ENCODE measurements around the gene MLLT3. TPM values are rescaled to one million over a fixed set of nuclear protein-coding genes. Genes with fewer than 3 reads are reported as not detected.

Gene MLLT3
- total RNA-seq, 3 donors from 2014 or later, result 8.8 to 30.3 (median 22.6) TPM

DNA sequence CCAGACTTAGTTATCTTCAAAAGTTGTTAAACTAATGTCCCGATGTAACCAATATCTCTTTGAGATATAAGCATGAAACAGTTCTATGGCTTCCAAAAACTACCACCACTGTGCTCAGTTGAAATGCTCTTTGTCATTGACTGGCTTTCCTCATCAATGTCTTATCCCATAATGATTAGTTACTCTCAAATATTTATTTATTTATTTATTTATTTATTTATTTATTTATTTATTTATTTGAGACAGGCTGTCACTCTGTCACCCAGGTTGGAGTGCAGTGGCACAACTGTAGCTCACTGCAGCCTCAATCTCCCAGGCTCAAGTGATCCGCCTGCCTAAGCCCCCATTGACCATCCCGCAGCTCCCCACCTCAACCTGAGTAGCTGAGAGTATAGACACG is 28.0 kb upstream of the MLLT3 start:
- no peak for DNase-seq (ENCODE audit: low spot score in 2 of 2)
- H3K27me3 ChIP-seq, result no peaks in the 10 kb centered on the region
- H3K27ac ChIP-seq, result no peak overlapping the region
- H3K9me3 ChIP-seq, result no peaks in the 10 kb centered on the region
- H3K36me3 ChIP-seq, result no peaks in the 10 kb centered on the region
- H3K4me3 ChIP-seq, result no peak overlapping the region
- intact Hi-C loops (cut with DNase I; ENCODE audit: low total_unique reads), result no loop called here
- TF ChIP-seq POLR2A (IDR thresholded peaks at IDR 0.05) (no peak), POLR2AphosphoS5 (IDR thresholded peaks at IDR 0.05) (no peak)
- TF ChIP-seq, protein P1, sequence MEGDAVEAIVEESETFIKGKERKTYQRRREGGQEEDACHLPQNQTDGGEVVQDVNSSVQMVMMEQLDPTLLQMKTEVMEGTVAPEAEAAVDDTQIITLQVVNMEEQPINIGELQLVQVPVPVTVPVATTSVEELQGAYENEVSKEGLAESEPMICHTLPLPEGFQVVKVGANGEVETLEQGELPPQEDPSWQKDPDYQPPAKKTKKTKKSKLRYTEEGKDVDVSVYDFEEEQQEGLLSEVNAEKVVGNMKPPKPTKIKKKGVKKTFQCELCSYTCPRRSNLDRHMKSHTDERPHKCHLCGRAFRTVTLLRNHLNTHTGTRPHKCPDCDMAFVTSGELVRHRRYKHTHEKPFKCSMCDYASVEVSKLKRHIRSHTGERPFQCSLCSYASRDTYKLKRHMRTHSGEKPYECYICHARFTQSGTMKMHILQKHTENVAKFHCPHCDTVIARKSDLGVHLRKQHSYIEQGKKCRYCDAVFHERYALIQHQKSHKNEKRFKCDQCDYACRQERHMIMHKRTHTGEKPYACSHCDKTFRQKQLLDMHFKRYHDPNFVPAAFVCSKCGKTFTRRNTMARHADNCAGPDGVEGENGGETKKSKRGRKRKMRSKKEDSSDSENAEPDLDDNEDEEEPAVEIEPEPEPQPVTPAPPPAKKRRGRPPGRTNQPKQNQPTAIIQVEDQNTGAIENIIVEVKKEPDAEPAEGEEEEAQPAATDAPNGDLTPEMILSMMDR (IDR thresholded peaks at IDR 0.05), result no peak
- no peaks in the 10 kb centered on the region for H3K4me1 ChIP-seq

DNA sequence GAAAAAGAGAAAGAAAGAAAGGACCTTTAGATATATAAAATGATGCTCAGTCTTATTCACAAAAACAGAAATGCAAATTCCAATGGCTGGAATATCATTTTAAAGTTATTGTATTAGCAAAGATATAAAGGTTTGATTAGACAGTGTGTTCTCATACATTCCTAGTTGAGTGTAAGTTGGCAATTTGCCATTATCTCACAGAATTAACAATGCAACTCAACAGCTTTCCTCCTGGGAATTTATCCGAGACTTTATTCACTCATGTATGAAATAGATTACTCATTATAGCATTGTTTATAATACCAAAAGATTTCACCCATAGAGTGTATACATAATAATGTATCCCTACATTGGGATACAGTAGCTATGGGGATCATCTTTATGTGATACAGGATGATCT is 27.1 kb upstream of the MLLT3 start:
- no peak overlapping the region for H3K4me3 ChIP-seq
- intact Hi-C loops (cut with DNase I; ENCODE audit: low total_unique reads), result no loop called here
- H3K9me3 ChIP-seq, result no peaks in the 10 kb centered on the region

DNA sequence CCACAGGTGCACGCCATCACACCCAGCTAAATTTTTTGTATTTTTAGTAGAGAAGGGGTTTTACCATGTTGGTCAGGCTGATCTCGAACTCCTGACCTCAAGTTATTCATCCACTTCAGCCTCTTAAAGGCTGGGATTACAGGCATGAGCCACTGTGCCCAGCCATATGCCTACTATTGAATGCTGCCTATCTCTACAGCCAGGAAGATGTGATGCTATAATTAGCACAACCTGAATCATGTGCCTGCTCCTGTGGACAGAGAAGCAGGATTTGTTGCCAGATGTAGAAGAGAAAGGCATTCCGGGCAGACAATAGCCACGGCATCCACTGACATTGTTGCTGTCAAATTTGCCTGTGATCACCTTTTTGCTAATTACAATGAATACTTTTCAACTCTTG is 24.4 kb upstream of the MLLT3 start:
- Histone ChIP-seq H3K9me3 (no peaks in the 10 kb centered on the region), H3K27me3 (no peaks in the 10 kb centered on the region), H3K4me3 (no peak overlapping the region), H3K36me3 (no peaks in the 10 kb centered on the region), H3K4me1 (no peaks in the 10 kb centered on the region), H3K27ac (no peak overlapping the region)
- DNase-seq (ENCODE audit: low spot score in 2 of 2), result no peak
- TF ChIP-seq POLR2AphosphoS5 (IDR thresholded peaks at IDR 0.05) (no peak), POLR2A (IDR thresholded peaks at IDR 0.05) (no peak)
- TF ChIP-seq, protein P1 (IDR thresholded peaks at IDR 0.05), result no peak
- intact Hi-C loops (cut with DNase I; ENCODE audit: low total_unique reads), result no loop called here

More for the DNA sequence above, 27.1 kb upstream of the MLLT3 start:
- no peak for TF ChIP-seq POLR2A (IDR thresholded peaks at IDR 0.05)
- TF ChIP-seq POLR2AphosphoS5 (IDR thresholded peaks at IDR 0.05), result no peak
- TF ChIP-seq, protein P1 (IDR thresholded peaks at IDR 0.05), result no peak
- Histone ChIP-seq H3K27ac (no peak overlapping the region), H3K36me3 (no peaks in the 10 kb centered on the region), H3K4me1 (no peaks in the 10 kb centered on the region), H3K27me3 (no peaks in the 10 kb centered on the region)
- no peak for DNase-seq (ENCODE audit: low spot score in 2 of 2)

DNA sequence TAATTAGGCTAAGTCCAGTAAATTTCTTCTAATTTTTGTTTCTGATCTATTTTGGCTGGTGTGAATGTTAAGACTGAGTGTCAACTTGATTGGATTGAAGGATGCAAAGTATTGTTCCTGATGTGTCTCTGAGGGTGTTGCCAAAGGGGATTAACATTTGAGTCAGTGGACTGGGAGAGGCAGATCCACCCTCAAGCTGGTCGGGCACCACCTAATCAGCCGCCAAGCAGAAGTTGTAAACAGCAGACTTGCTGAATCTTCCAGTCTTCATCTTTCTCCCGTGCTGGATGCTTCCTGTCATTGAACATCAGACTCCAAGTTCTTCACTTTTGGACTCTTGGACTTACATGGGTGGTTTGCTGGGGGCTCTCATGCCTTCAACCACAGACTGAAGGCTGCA is 21.4 kb upstream of the MLLT3 start:
- H3K36me3 ChIP-seq, result no peaks in the 10 kb centered on the region
- no peak overlapping the region for H3K4me3 ChIP-seq
- TF ChIP-seq, protein P1 (IDR thresholded peaks at IDR 0.05), result no peak
- TF ChIP-seq POLR2A (IDR thresholded peaks at IDR 0.05) (no peak), POLR2AphosphoS5 (IDR thresholded peaks at IDR 0.05) (no peak)
- no peaks in the 10 kb centered on the region for H3K9me3 ChIP-seq
- intact Hi-C loops (cut with DNase I; ENCODE audit: low total_unique reads), result no loop called here
- H3K27me3 ChIP-seq, result no peaks in the 10 kb centered on the region
- no peak for DNase-seq (ENCODE audit: low spot score in 2 of 2)
- H3K27ac ChIP-seq, result no peak overlapping the region
- H3K4me1 ChIP-seq, result no peaks in the 10 kb centered on the region

DNA sequence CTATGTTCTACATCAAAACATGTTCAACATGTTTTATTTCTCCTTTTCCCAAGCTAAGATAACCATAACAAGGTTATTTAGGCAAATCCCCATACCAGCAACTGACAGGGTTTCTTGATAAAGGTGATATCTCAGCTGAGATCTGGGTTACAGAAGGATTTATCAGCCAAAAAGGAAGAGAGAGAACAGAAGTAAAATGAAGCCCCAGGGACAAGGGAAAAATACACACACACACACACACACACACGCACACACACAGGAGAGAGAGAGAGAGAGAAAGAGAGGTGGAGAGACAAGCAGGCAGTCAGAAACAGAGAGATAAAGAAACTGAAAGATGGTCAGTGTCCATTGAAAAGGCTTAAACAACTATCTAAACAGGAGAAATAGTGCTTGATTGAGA is 19.7 kb upstream of the MLLT3 start:
- intact Hi-C loops (cut with DNase I; ENCODE audit: low total_unique reads), result no loop called here
- H3K36me3 ChIP-seq, result no peaks in the 10 kb centered on the region
- H3K4me1 ChIP-seq, result no peaks in the 10 kb centered on the region
- DNase-seq (ENCODE audit: low spot score in 2 of 2), result no peak
- no peak overlapping the region for H3K27ac ChIP-seq
- TF ChIP-seq, protein P1 (IDR thresholded peaks at IDR 0.05), result no peak
- TF ChIP-seq POLR2AphosphoS5 (IDR thresholded peaks at IDR 0.05) (no peak), POLR2A (IDR thresholded peaks at IDR 0.05) (no peak)
- H3K27me3 ChIP-seq, result no peaks in the 10 kb centered on the region
- no peaks in the 10 kb centered on the region for H3K9me3 ChIP-seq
- no peak overlapping the region for H3K4me3 ChIP-seq
